HCT116 (cell line): ENCODE measurements around the gene ZNF580. TPM values are rescaled to one million over a fixed set of nuclear protein-coding genes. Genes with fewer than 3 reads are reported as not detected.
A peak's percentile ranks its signal among the peaks of the same experiment; 100 is the strongest.

Source experiments
- ATAC-seq: fragments of 200-7000 bp; cut with Tn5 transposase; 2 replicates; pipeline ENCODE4 v1.9.1; 2020; ENCODE audit warnings: mild to moderate bottlenecking, moderate library complexity
- BruUV-seq: library from RNA; stranded (reverse); fragments of 400-500 nt; replicated peaks from 2 replicates; lab custom pipeline; 2021; lab: Mats Ljungman, UMichigan
- CTCF ChIA-PET: fragments of 300-600 bp; sonication (Branson Sonifier 250); formaldehyde crosslinking; loops from one replicate; lab custom pipeline; 2021; ENCODE audit warnings: antibody characterized with exemption; lab: Charles Lee
- POLR2A ChIA-PET: fragments of 300-600, 350-600 bp; sonication (Branson Sonifier 250); formaldehyde crosslinking; loops from one replicate; lab custom pipeline; 2021; ENCODE audit warnings: antibody characterized with exemption; lab: Charles Lee
- RAD21 ChIA-PET, 2 experiments: fragments of 300-600 bp; sonication (Branson Sonifier 250); formaldehyde crosslinking; loops; one replicate each; lab custom pipeline; 2023; ENCODE audit warnings: low total read pairs in 2 of 2; ENCODE audit not compliant: uncharacterized antibody in 2 of 2, unreplicated experiment in 2 of 2, low non-redundant PET in 1 of 2; lab: Charles Lee
- DNase-seq: peaks from one replicate; pipeline ENCODE4 v3.0.0-alpha.2; 2010; ENCODE audit warnings: low read depth, low spot score
- H2AFZ ChIP-seq: fragments of 200-600 bp; shearing (Covaris generic), sonication (generic); 2 replicates; pipeline ENCODE4 v1.6.1; 2017; ENCODE audit warnings: low read depth, mixed run types, mixed read lengths, antibody characterized with exemption, low read length; ENCODE audit not compliant: poor library complexity, severe bottlenecking
- H3K27ac ChIP-seq: 2 replicates; pipeline ENCODE4 v1.5.1; 2012; ENCODE audit warnings: low read depth, low read length
- H3K27me3 ChIP-seq: fragments of 200-600 bp; sonication (generic); 2 replicates; pipeline ENCODE4 v1.6.1; 2016; ENCODE audit warnings: mixed run types, low read length, mixed read lengths; ENCODE audit not compliant: insufficient read depth
- H3K36me3 ChIP-seq, 2 experiments: fragments of 200-500 bp in 1 of 2; fragments of 200-600 bp in 1 of 2; sonication (Bioruptor generic) in 1 of 2; sonication (generic) in 1 of 2; 2 replicates each; pipeline versions ENCODE4 v1.5.1 to v1.6.1; 2014 to 2016; ENCODE audit warnings: low read length in 2 of 2, inconsistent platforms in 1 of 2, mixed read lengths in 1 of 2, mixed run types in 1 of 2; ENCODE audit not compliant: insufficient read depth in 2 of 2, control insufficient read depth in 1 of 2
- H3K4me1 ChIP-seq, 2 experiments: fragments of 200-600 bp in 1 of 2; sonication (generic) in 1 of 2; 2 replicates each; pipeline versions ENCODE4 v1.5.1 to v1.6.1; 2012 to 2017; ENCODE audit warnings: low read length in 2 of 2, inconsistent platforms in 1 of 2, mild to moderate bottlenecking in 1 of 2, mixed read lengths in 1 of 2, mixed run types in 1 of 2, moderate library complexity in 1 of 2; ENCODE audit not compliant: insufficient read depth in 2 of 2, control insufficient read depth in 1 of 2
- H3K4me2 ChIP-seq: fragments of 200-600 bp; sonication (generic); 2 replicates; pipeline ENCODE4 v1.6.1; 2017; ENCODE audit warnings: mixed run types, low read length, mixed read lengths
- H3K4me3 ChIP-seq, 2 experiments: fragments of 200-600 bp in 1 of 2; sonication (generic) in 1 of 2; replicated peaks in 1 of 2; 2 replicates each; pipeline ENCODE4 v1.5.1; 2011 to 2016; ENCODE audit warnings: low read length in 2 of 2, control low read depth in 1 of 2, low read depth in 1 of 2, mild to moderate bottlenecking in 1 of 2, mixed read lengths in 1 of 2, mixed run types in 1 of 2
- H3K79me2 ChIP-seq: fragments of 200-600 bp; sonication (generic); 2 replicates; pipeline ENCODE4 v1.6.1; 2017; ENCODE audit warnings: mild to moderate bottlenecking, mixed run types, low read length, moderate library complexity, mixed read lengths; ENCODE audit not compliant: insufficient read depth
- H3K9ac ChIP-seq: fragments of 200-600 bp; sonication (generic); 2 replicates; pipeline ENCODE4 v1.6.1; 2016; ENCODE audit warnings: low read length, mixed read lengths
- H3K9me2 ChIP-seq: fragments of 200-600 bp; sonication (generic), shearing (Covaris generic); 2 replicates; pipeline ENCODE4 v1.6.1; 2017; ENCODE audit warnings: mixed run types, mild to moderate bottlenecking, moderate library complexity; ENCODE audit not compliant: insufficient read depth
- H3K9me3 ChIP-seq, 2 experiments: fragments of 200-500 bp in 1 of 2; fragments of 200-600 bp in 1 of 2; sonication (Bioruptor generic) in 1 of 2; sonication (generic) in 1 of 2; 2 replicates each; pipeline ENCODE4 v1.6.1; 2014 to 2017; ENCODE audit warnings: low read length in 2 of 2, mixed read lengths in 2 of 2, inconsistent platforms in 1 of 2, low read depth in 1 of 2, mild to moderate bottlenecking in 1 of 2, mixed run types in 1 of 2, moderate library complexity in 1 of 2; ENCODE audit not compliant: control insufficient read depth in 1 of 2, insufficient read depth in 1 of 2
- H4K20me1 ChIP-seq: fragments of 200-600 bp; sonication (generic), shearing (Covaris generic); 2 replicates; pipeline ENCODE4 v1.6.1; 2017; ENCODE audit warnings: mixed run types, mild to moderate bottlenecking, moderate library complexity; ENCODE audit not compliant: insufficient read depth
- CBX3 ChIP-seq: IDR thresholded peaks from 2 replicates; pipeline ENCODE4 v1.6.1; 2012; ENCODE audit warnings: low read depth
- EGR1 ChIP-seq: IDR thresholded peaks from 2 replicates; pipeline ENCODE4 v1.6.1; 2012; ENCODE audit warnings: low read depth
- ELF1 ChIP-seq: IDR thresholded peaks from 2 replicates; pipeline ENCODE4 v1.6.1; 2012; ENCODE audit warnings: low read depth, borderline replicate concordance
- EZH2 ChIP-seq: fragments of 200-600 bp; sonication (generic); IDR thresholded peaks from 2 replicates; pipeline ENCODE4 v1.6.1; 2017; ENCODE audit warnings: antibody characterized with exemption, mixed run types
- EZH2phosphoT487 ChIP-seq: fragments of 200-600 bp; IDR thresholded peaks from 2 replicates; pipeline ENCODE4 v1.6.1; 2018; ENCODE audit warnings: antibody characterized with exemption, borderline replicate concordance
- JUND ChIP-seq: IDR thresholded peaks from 2 replicates; pipeline ENCODE4 v1.6.1; 2012
- MAX ChIP-seq: IDR thresholded peaks from 2 replicates; pipeline ENCODE4 v1.6.1; 2012
- POLR2A ChIP-seq: IDR thresholded peaks from 2 replicates; pipeline ENCODE4 v1.7.0; 2011; ENCODE audit warnings: borderline replicate concordance; ENCODE audit not compliant: insufficient read depth, insufficient read length; ENCODE audit errors: extremely low read depth
- POLR2AphosphoS5 ChIP-seq: IDR thresholded peaks from 2 replicates; pipeline ENCODE4 v1.6.1; 2011; ENCODE audit warnings: mild to moderate bottlenecking, low read depth, low read length, moderate library complexity
- RAD21 ChIP-seq: IDR thresholded peaks from 2 replicates; pipeline ENCODE4 v1.6.1; 2012; ENCODE audit warnings: low read depth, mild to moderate bottlenecking
- REST ChIP-seq: IDR thresholded peaks from 2 replicates; pipeline ENCODE4 v1.6.1; 2012; ENCODE audit warnings: low read depth
- SIN3A ChIP-seq: IDR thresholded peaks from 2 replicates; pipeline ENCODE4 v1.6.1; 2012; ENCODE audit warnings: low read depth
- SP1 ChIP-seq: IDR thresholded peaks from 2 replicates; pipeline ENCODE4 v1.6.1; 2012; ENCODE audit warnings: low read depth
- YY1 ChIP-seq: IDR thresholded peaks from 2 replicates; pipeline ENCODE4 v1.6.1; 2011; ENCODE audit warnings: low read length, low read depth, moderate library complexity, mild to moderate bottlenecking; ENCODE audit not compliant: insufficient replicate concordance; ENCODE audit errors: extremely low read depth
- ZFX ChIP-seq: fragments of 450-650 bp; IDR thresholded peaks from 2 replicates; pipeline ENCODE4 v1.6.1; 2017
- intact Hi-C: fragments of 100-400 bp; cut with micrococcal nuclease; formaldehyde crosslinking; loops from 2 replicates; pipeline ENCODE4 v1.10.0; 2022
- total RNA-seq: library from RNA; stranded (reverse); gene quantifications from one replicate; pipeline ENCODE4 v1.2.1, GENCODE V29; 2021; ENCODE audit not compliant: unreplicated experiment
- TF ChIP-seq, protein P1 (sequence below): IDR thresholded peaks from 2 replicates; pipeline ENCODE4 v1.6.1; 2012
- TF ChIP-seq, protein P2 (sequence below): IDR thresholded peaks from 2 replicates; pipeline ENCODE4 v1.6.1; 2011; ENCODE audit warnings: mild to moderate bottlenecking, low read length, moderate library complexity; ENCODE audit not compliant: insufficient replicate concordance; ENCODE audit errors: extremely low read depth
- TF ChIP-seq, protein P3 (sequence below), 3 experiments: fragments of 200-600 bp in 1 of 3; sonication (generic) in 1 of 3; IDR thresholded peaks in 2 of 3; conservative IDR thresholded peaks in 1 of 3; 2 replicates each; pipeline ENCODE4 v1.5.1; 2012 to 2017; ENCODE audit warnings: low read depth in 2 of 3, low read length in 2 of 3, antibody characterized with exemption in 1 of 3, borderline replicate concordance in 1 of 3, control low read depth in 1 of 3, mild to moderate bottlenecking in 1 of 3, mixed read lengths in 1 of 3, mixed run types in 1 of 3, moderate library complexity in 1 of 3; ENCODE audit not compliant: insufficient read depth in 1 of 3

Gene ZNF580
- total RNA-seq, 1 experiment from 2014 or later: 36.7 TPM

- Histone ChIP-seq H3K4me2 (peak overlapping the region; percentile 75), H3K9me2 (no peaks in the 10 kb centered on the region), H3K9me3 (no peaks in the 10 kb centered on the region), H2AFZ (no peak overlapping the region), H3K36me3 (0 out of 4 replicates have a peak, but pooled peaks cover 0 to 3% of the 10 kb centered on the region in 2 experiments), H3K4me1 (peaks cover 24 to 60% of the 10 kb centered on the region in 2 experiments), H3K27me3 (no peaks in the 10 kb centered on the region), H4K20me1 (no peaks in the 10 kb centered on the region), H3K27ac (peak overlapping the region; percentile 96), H3K79me2 (peaks cover 73% of the 10 kb centered on the region), H3K9ac (no peak overlapping the region), H3K4me3 (peak overlapping the region; percentile 9 to 17; a peak in 2 of 4 replicates)
- intact Hi-C loops: loop anchor here (10.0 kb wide), 2 partner anchors 494 to 984 kb away; partner anchors contain the start of gene TNNT1
- RAD21 ChIA-PET: no interaction called here
- DNase-seq (no peak), ATAC-seq (peak; percentile 26)
- BruUV-seq: no TSS peak
- TF ChIP-seq POLR2A (no peak), SIN3A (no peak), MAX (0 out of 2 replicates have a peak, but pooled peaks have one; percentile 28), RAD21 (no peak), EGR1 (no peak), ELF1 (no peak), YY1 (peak; percentile 87), REST (no peak), CBX3 (no peak; the same call in 1 of the 2 replicates), ZFX (no peak), POLR2AphosphoS5 (peak; percentile 45), JUND (no peak), EZH2 (no peak), SP1 (no peak), EZH2phosphoT487 (no peak)
- TF ChIP-seq, protein P1, sequence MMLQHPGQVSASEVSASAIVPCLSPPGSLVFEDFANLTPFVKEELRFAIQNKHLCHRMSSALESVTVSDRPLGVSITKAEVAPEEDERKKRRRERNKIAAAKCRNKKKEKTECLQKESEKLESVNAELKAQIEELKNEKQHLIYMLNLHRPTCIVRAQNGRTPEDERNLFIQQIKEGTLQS: no peak
- TF ChIP-seq, protein P2, sequence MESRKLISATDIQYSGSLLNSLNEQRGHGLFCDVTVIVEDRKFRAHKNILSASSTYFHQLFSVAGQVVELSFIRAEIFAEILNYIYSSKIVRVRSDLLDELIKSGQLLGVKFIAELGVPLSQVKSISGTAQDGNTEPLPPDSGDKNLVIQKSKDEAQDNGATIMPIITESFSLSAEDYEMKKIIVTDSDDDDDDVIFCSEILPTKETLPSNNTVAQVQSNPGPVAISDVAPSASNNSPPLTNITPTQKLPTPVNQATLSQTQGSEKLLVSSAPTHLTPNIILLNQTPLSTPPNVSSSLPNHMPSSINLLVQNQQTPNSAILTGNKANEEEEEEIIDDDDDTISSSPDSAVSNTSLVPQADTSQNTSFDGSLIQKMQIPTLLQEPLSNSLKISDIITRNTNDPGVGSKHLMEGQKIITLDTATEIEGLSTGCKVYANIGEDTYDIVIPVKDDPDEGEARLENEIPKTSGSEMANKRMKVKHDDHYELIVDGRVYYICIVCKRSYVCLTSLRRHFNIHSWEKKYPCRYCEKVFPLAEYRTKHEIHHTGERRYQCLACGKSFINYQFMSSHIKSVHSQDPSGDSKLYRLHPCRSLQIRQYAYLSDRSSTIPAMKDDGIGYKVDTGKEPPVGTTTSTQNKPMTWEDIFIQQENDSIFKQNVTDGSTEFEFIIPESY: no peak
- TF ChIP-seq, protein P3, sequence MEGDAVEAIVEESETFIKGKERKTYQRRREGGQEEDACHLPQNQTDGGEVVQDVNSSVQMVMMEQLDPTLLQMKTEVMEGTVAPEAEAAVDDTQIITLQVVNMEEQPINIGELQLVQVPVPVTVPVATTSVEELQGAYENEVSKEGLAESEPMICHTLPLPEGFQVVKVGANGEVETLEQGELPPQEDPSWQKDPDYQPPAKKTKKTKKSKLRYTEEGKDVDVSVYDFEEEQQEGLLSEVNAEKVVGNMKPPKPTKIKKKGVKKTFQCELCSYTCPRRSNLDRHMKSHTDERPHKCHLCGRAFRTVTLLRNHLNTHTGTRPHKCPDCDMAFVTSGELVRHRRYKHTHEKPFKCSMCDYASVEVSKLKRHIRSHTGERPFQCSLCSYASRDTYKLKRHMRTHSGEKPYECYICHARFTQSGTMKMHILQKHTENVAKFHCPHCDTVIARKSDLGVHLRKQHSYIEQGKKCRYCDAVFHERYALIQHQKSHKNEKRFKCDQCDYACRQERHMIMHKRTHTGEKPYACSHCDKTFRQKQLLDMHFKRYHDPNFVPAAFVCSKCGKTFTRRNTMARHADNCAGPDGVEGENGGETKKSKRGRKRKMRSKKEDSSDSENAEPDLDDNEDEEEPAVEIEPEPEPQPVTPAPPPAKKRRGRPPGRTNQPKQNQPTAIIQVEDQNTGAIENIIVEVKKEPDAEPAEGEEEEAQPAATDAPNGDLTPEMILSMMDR (IDR thresholded peaks at IDR 0.05 in 2 of 3, conservative IDR thresholded peaks at IDR 0.05 in 1 of 3; ENCODE audit: borderline replicate concordance in 1 of 3, insufficient read depth in 1 of 3, low read depth in 2 of 3, low read length in 2 of 3): peak; percentile 78 to 85 (median 81)
- CTCF ChIA-PET: no interaction called here
- POLR2A ChIA-PET: no interaction called here
These were observed 1.9 kb upstream of the ZNF580 start for GRCh38 chr19:55638864-55639359.
